Neural cell (in vitro differentiated cells): Measurements from ENCODE around the gene IST1.

ENCODE experiments used
- EZH2 ChIP-seq: fragments of 200-600, 300-800 bp; shearing (Covaris generic), sonication (generic); IDR thresholded peaks from 2 replicates; pipeline ENCODE4 v1.6.1; 2014; ENCODE audit warnings: antibody characterized with exemption, low read length, borderline replicate concordance, mild to moderate bottlenecking; ENCODE audit not compliant: insufficient read depth, poor library complexity, severe bottlenecking
- POLR2AphosphoS5 ChIP-seq: IDR thresholded peaks from 2 replicates; pipeline ENCODE4 v1.6.1; 2012
- SMC3 ChIP-seq: fragments of 450-650 bp; conservative IDR thresholded peaks from 2 replicates; pipeline ENCODE4 v1.6.1; 2014; ENCODE audit warnings: antibody characterized with exemption, mild to moderate bottlenecking, moderate library complexity; ENCODE audit not compliant: poor library complexity
- TAF1 ChIP-seq: IDR thresholded peaks from 2 replicates; pipeline ENCODE4 v1.6.1; 2012; ENCODE audit warnings: low read depth
- TF ChIP-seq, protein P1 (sequence below): fragments of 450-650 bp; IDR thresholded peaks from 2 replicates; pipeline ENCODE4 v1.5.1; 2014; ENCODE audit warnings: antibody characterized with exemption, mild to moderate bottlenecking, moderate library complexity; ENCODE audit not compliant: poor library complexity, severe bottlenecking

DNA sequence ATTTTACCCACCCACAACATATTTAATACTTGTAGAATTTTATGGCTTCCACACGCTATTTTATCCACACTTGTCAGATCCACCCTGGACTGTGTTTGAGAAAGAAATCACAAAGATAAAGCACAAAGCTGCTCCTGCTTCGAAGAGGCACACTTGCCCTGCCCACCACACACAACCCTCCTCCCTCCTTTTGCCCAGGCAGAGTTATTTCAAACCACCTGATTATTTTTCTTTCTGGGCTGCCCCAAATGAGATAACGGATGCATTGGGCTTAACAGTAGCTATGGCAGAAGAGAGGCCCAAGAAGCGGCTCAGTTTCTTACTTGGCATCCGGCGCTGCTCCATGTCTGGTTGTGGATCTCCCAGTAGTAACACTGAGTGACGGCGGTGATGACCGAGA is 77.7 kb downstream of the IST1 start:
- TF ChIP-seq, protein P1, sequence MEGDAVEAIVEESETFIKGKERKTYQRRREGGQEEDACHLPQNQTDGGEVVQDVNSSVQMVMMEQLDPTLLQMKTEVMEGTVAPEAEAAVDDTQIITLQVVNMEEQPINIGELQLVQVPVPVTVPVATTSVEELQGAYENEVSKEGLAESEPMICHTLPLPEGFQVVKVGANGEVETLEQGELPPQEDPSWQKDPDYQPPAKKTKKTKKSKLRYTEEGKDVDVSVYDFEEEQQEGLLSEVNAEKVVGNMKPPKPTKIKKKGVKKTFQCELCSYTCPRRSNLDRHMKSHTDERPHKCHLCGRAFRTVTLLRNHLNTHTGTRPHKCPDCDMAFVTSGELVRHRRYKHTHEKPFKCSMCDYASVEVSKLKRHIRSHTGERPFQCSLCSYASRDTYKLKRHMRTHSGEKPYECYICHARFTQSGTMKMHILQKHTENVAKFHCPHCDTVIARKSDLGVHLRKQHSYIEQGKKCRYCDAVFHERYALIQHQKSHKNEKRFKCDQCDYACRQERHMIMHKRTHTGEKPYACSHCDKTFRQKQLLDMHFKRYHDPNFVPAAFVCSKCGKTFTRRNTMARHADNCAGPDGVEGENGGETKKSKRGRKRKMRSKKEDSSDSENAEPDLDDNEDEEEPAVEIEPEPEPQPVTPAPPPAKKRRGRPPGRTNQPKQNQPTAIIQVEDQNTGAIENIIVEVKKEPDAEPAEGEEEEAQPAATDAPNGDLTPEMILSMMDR: no peak
- no peak for TF ChIP-seq EZH2
- no peak for TF ChIP-seq SMC3
- no peak for TF ChIP-seq POLR2AphosphoS5
- no peak for TF ChIP-seq TAF1
